OCI-LY3 (cell line): ENCODE results near the gene TOR4A.

Experiments used
- CTCF ChIP-seq: fragments of 200-600, 300-600 bp; sonication (generic); IDR thresholded peaks from 2 replicates; pipeline ENCODE4 v1.5.1; 2014; ENCODE audit warnings: antibody characterized with exemption, low read length, low read depth
- EZH2phosphoT487 ChIP-seq: fragments of 200-600 bp; shearing (Covaris generic); IDR thresholded peaks from 2 replicates; pipeline ENCODE4 v1.6.1; 2018; ENCODE audit warnings: antibody characterized with exemption, mixed run types, low read depth

- TF ChIP-seq CTCF, result no peak
- TF ChIP-seq EZH2phosphoT487, result no peak
Measured at GRCh38 chr9:137230705-137231371, 46.7 kb upstream of the TOR4A start, which contains the start of gene SLC34A3.
